ENCODE data around the gene BCL7C.
"Not testable (repeated sequence)": the region's sequence is repeated elsewhere in the genome, so short reads cannot be mapped to it uniquely, and the experiment has no call there.

BCL7C gene

DNA sequence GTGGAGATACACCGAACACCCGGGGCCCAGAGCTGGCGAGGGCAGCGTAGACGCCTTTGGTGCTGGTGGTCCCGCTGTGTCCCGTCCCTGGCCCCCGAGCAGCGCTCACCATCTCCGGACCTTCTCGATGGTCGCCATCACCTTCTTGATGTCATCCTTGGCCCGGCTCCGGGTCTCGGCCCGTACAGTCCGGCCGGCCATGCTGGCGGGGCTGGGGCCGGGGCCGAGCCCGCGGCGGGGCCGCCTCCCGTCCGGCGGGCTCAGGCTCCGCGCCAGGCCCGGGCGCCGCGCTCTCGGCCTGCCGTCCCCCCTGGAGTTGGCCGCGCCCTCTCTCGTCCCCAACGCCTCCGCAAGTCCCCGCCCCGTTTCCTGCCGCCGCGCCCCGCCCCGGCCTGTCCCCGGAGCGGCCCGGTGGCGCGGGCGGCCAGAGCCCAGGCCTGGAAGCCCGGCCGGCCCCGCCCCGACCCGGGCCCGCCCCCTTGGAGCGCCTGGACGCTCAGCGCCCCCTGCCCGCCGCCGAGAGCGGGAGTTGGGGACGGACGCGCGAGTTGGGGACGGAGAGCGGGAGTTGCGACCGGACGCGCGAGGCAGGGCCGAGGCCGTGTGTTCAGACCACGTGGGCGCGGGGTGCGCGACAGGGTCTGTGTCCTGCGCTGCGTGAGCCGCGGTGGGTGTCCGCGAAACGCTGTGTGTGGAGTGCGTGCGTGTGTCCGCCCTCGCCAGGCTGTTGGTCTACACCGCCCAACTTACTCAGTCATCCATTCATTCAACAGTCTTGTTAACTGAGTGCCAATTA lies at the start of gene BCL7C:
BCL7C (minus strand) TSS at position 334 of the 796 bp plus-strand sequence; CDS start at position 201, 133 bp downstream.
- peak; percentile 66 to 70 for DNase-seq

DNA sequence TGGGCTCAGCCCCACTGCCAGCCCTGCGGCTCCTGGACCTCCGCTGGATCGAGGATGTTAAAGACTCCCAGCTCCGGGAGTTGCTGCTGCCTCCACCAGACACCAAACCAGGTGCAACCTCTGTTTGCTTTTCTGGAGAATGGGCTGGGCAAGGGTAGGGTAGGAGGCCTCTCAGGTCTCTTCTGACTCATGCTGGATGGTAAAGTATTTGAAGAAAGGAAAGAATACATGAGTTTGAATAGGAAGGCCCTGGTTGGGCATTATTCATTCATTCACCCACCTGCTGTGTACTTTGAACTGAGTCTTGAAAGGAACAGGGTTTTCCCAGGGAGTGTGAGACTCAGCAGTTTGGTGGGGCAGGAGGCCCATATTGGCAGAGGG lies 48.5 kb upstream of the BCL7C start:
- DNase-seq: no peak

DNA sequence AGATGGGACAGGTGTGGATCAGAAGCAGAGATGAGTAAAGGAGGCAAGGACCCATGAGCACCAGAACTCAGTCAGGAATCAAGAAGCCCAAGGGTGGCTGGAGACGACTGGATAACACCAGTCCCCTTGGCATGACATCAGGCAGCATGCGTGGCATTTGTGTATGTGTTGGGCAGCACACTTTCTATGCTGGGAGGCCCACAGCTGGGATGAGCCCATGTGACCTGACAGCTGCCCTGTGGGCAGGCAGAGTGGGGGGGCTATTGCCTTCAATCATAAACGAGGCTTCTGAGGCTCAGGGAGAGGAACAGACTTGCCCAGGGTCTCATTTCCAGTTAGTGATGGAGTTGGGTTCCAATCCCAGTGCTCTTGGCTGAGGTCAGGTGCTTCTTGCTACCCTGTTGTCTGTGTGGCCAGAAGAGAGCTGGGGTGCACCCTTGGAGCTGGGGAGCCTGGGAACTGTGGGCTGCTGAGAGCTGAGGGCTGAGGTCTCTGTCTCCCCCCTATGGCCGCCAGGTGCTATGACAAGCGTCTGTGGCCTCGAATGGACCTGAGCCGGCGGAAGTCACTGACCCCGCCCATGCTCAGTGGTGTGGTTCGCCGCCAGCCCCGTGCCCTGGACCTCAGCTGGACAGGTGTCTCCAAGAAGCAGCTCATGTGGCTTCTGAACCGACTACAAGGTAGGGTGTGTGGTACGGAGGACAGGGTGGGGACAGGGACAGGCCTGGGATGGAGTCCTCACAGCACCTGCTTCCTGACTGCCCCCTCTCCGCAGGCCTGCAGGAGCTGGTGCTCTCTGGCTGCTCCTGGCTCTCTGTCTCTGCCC lies 47.9 kb upstream of the BCL7C start:
- peak; percentile 54 to 69 for DNase-seq

DNA sequence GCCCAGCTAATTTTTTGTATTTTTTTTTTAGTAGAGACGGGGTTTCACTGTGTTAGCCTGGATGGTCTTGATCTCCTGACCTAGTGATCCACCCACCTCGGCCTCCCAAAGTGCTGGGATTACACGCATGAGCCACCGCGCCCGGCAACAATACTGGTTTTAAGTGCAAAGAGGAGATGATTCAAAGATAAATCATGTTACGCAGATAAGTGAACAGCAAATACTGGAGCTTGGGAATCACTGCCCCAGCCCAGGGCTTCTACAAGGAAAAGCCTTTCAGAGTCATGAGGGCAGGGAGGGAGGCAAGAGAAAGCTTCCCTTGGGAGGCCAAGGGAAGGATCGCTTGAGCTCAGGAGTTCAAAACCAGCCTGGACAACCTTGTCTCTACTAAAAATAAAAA lies 45.7 kb upstream of the BCL7C start:
- not testable (repeated sequence) for DNase-seq

DNA sequence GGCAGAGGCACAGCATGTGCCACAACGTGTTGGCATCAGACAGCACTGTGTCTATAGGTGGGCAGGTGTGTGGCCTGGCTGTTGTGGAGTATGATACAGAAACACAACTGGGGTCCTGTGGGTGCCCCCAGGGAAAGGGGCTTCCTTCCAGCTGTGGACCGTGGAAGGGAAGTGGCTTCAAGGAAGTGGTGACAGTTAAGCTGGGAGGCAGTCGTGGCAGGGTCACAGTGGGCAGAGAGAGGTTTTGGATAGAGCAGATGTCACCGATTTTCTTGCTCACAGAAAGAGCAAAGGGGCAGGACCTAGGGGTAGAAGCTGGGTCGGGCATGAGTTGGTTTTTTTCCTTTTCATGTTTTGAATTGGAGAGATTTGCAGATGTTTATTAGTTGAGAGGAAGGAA lies 43.8 kb upstream of the BCL7C start:
- DNase-seq: no peak

DNA sequence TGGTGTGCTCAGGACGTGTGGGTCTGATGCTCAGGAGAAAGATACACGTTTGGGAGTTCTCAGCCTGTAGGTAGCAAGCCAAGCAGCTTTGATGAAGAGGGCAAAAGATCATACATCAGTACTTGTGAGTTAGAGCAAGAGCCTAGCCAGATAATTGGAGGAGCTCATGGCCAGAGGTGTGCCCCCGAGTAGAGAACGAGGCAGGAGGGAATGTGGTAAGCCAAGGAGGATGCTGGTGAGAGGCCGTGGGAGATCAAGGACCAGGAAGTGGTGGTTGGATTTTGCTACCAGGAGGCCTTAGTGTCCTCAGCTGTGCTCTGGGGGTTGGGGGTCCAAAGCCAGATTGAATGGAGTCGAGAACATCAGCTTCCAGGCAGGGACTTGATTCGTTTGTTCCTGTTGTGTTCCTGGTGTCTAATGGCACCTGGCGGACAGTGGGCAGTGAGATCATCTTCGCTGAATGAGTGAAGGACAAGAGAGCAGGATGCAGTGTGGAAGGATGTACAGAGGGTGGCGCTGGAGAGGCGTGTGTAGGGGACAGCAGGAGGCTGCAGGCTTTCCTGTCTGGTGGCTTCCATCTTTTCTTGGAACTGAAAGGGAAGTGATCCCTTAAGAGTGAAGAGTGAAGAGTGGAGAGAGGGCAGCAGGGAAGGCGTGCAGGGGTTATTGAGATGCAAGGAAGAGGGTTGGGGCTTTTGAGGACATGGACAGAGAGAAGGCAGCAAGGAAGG lies 41.1 kb upstream of the BCL7C start:
- peak; percentile 30 to 44 for DNase-seq

DNA sequence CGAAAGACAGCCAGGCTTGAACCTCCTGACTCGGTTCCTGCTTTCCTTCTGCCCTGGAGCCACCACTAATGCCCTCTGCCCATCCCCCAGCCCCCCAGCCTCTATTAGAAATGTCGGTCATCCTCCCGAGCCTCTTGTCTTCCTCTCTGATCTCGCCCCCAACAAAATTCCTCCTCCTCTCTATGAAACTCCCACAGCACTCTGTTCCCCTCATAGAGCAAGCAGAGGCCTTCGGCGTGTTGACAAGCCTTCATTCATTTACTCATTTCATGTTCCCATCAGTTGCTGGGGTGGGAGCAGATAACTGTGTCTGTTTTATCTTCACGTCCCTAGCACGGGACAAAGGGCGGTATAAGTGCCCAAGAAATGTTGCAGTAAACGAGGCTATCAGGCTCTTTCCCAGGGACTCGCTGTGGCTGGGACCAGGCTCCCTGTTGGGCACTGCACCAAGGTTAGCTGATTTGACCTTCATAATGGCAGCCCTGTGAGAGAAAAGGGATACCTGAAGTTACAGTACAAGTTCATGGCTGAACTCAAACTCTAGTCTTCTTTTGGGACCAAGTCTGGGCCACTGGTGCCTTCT lies 37.3 kb upstream of the BCL7C start:
- DNase-seq: no peak

DNA sequence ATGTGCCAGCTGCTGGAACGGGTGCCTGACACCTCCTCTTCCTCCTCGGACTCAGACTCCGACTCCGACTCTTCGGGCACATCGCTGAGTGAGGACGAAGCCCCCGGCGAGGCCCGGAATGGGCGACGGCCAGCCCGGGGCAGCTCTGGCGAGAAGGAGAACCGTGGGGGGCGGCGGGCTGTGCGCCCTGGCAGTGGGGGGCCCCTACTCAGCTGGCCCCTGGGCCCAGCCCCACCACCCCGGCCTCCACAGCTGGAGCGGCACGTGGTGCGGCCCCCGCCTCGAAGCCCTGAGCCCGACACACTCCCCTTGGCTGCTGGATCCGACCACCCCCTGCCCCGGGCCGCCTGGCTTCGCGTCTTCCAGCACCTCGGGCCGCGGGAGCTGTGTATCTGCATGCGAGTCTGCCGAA lies 36.3 kb upstream of the BCL7C start:
- DNase-seq: no peak

DNA sequence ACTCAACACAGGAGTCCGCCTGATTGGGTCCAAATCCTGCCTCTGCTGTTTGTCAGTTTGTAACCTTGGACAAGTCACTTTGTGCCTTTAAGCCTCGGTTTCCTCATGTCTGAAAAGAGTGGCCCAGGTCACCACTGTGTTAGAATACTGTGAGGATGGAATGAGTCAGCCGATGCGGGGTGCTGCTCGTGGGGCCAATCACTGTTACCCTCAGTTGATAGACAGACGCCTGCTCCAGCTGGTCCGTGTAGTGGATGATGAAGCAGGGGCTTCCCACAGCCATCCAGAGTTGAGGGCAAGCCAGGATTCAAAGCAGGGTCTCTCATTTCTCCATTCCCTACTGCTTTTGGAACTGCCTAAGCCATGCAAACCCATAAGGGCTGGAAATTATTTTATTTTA lies 35.3 kb upstream of the BCL7C start:
- DNase-seq: no peak

DNA sequence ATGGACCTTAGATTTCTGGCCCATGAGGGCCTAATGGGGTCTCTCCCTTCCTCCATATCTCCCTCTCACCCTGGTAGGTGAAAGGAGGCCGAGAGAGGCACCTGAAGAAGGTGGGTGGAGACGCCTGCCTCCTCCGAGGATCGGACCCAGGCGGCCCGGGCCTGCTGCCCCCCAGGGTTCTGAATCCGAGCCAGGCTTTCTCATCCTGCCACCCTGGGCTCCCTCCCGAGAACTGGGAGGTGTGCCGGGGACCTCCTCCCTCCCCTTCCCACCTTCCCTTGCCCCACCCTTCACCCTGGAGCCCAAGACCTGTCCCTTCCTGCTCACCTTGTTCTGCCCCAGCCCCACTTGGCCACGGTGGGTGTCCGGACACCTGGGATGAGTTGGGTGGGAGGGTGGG lies 34.5 kb upstream of the BCL7C start:
- DNase-seq: no peak

DNA sequence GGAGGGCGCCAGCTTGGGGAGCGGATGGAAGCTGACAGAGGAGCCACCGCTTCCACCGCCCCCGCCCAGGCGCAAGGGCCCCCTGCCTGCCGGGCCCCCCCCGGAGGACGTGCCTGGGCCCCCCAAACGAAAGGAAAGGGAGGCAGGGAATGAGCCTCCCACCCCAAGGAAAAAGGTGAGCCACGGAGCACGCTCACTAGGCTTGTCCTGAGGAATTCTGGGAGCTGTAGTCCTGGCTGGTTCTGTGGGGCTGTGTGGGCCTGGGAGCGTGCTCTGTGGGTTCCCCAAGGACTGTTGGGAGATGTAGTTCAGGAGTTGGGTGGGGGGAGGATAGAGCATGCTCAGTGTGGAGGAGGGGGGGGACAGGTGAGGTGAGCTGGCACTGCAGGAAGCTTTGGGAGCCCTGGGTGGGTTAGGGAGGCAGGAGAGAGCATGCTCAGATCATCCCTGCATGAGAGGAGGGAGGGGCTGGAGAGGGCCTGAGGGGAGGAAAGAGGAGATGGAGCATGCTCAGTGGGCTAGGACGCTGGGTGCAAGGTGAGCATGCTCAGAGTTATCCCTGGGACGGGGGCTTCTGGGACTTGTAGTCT lies 34.0 kb upstream of the BCL7C start:
- DNase-seq: peak in 1 of 2 experiments; percentile 19

DNA sequence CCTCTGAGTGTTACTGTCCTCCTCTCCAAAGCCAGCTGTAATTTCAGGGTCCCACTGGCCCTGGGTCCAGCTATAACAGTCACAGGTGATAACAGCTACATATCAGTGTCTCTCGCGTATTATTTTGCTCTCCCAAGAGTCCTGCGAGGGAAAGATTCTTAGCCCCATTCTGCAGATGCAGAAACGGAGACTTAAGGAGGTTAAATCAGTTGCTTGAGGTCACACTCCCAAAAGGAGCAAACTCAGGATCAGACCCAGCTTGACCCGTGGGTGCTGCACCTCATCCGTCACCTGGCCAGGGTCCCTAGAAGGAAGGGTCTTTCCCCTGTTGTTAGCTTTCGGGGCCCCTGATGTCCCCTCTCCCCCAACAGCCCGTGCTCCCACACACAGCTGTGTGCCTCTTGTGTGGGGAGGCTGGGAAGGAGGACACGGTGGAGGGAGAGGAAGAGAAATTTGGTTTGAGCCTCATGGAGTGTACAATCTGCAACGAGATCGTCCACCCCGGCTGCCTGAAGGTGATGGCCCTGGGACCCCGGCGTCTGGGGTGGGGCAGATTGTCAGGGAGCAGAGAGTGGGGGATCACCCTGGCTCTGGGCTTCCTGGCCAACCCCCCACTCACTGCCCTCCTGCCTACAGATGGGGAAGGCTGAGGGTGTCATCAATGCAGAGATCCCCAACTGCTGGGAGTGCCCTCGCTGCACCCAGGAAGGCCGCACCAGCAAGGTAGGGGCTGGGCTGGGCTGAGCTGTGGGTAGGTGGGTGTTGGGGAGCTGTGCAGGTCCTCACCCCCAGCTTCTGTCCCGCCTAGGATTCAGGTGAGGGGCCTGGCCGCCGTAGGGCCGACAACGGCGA lies 33.3 kb upstream of the BCL7C start:
- no peak for DNase-seq

DNA sequence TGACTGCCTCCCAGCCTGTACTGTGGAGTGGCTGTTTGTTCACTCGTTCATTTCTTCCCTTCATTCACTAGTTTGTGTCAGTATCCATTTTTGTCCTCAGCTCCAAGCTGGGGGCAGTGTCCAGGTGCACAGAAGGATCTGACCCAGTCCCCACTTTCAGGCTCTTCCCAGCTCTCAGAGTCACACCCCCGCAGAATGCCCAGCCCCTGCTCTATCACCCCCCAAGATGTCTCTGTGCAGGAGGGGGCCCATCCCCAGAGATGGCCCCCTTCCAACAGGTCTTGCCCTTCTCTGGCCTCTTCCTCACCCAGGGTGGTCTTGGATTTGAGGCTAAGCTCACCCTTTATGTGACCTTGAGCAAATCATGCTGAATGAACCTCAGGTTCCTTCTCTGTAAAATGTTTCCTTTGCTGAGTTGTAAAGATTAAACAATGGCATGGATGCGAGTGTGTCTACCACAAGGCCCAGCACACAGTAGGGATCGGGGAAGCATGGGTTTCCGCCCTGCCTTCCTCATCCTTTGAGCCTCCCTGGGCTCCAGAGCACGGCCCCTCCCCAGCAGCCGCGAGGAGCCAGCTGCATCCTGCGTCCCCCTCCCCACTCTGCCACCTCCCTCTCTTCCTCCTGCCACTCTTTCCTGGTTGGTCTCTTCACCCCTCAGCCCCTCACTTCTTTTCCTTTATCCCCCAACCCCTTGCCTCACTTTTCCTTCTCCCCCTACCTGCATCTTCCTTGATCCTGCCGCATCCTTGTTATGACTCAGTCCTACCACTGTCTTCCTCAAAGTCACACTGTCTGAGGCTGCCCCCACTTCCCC lies 32.3 kb upstream of the BCL7C start:
- DNase-seq: no peak

DNA sequence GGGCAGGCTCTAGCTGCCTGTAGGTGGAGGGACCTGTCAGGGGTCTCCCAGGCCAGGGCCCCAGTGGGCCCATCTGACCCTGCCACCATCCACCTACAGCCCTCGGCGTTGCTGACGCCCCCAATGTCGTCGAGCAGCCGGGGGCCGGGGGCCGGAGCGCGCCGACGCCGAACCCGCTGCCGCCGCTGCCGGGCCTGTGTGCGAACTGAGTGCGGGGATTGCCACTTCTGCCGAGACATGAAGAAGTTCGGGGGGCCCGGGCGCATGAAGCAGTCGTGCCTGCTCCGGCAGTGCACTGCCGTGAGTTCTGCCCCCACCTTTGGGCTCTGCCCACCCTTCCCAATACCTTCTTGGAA lies 31.7 kb upstream of the BCL7C start:
- DNase-seq: no peak

DNA sequence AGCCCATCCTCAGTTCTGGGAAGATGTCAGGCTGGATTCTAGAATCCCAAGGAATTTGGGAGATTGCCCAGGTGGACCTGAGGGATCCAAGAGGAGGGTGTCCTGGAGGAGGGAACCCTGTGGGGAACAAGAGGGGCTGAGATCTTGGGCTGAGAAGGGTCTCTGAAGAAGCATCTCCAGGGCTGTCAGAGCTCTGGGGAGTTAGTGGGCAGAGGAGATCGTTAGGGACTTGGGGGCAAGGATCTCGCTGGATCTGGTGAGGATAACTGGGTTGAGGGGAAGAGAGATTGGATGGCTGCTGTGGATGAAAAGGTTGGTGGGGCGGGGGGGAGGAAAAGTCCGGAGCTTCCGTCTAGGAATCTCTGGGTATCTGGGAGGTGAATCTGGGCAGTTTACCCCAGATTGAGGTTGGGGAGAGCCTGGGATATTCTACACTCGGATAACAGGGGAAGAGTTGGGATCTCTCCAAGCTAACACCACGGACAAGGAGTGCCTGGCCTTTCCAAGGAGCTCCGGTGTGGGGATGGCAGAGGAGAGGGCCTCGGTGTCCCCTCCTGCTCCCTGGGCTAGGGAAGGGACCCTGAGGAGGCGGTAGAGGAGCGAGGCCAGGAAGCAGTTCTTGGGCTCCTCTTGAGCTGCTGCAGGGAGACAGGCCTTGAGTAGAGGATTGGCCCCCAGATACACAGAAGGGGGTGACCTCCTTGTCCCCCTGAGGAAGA lies 31.2 kb upstream of the BCL7C start:
- no peak for DNase-seq

DNA sequence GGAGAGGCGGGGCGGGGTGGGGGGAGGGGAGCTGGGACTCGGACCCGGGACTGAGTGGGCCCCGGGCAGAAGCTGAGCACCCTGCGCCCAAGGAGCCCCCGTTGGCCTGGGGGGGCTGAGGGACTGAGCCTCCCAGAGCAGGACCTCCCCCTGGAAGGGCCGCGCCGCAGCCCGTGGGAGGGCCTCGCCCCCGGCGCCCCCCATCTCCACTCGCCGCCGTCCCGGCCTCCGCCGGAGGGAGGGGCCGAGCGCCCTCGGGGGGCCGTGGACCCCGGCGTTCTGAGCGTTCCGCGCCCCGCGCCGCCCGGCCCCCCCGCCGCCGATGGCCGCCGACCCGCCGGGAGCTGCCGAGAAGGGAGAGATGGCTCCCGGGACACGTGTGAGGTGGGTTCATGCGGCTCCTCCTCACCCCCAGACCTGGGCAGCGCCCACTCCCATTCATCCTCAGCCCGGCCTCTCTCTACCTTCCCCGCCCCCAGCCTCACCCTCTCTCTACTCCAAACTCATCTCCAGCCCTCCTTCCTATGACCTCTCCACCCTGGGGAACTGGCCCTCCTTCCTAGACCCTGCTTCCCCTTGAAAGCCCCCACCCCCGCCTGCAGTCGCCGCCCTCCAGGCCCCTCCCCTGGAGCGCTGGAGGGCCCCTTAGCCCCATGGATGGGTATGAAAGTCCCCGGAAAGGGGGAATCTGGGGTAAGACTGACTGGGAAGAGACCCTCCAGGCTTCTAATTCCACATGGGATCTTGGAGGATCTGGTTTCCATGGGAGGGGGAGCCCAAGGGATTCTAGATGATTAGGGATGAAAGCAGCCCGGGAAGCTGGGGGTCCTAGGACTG lies 30.4 kb upstream of the BCL7C start:
- no peak for DNase-seq

DNA sequence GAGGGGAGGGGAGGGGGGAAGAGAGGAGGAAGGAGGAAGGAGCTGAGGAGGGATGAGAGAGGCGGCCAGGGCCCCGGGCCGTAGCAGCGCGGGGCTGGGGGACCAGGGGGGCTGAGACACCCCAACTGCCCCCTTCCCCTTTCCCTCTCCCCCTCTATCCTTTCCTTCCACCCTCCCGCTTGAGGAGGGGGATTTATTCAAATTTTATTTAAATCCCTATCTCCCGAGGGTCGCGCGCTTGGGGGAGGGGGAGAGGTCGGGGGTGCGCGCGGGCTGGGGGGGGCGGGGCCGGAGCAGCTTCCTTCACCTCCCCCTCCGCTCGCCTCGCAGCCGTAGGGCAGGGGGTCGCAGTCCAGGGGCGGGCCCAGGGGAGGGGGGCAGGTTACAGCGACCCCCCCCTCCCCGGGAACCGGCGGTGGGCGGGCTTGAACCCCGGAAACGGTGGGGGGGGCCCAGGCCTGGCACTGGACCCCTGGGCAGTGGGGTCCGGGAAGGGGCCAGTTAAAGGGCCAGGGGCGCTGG lies 29.7 kb upstream of the BCL7C start, which contains the start of gene FBXL19:
FBXL19 (plus strand) TSS at position 19 of the 522 bp plus-strand sequence. CDS start 2,183 bp downstream, outside the sequence.
- no peak for DNase-seq

DNA sequence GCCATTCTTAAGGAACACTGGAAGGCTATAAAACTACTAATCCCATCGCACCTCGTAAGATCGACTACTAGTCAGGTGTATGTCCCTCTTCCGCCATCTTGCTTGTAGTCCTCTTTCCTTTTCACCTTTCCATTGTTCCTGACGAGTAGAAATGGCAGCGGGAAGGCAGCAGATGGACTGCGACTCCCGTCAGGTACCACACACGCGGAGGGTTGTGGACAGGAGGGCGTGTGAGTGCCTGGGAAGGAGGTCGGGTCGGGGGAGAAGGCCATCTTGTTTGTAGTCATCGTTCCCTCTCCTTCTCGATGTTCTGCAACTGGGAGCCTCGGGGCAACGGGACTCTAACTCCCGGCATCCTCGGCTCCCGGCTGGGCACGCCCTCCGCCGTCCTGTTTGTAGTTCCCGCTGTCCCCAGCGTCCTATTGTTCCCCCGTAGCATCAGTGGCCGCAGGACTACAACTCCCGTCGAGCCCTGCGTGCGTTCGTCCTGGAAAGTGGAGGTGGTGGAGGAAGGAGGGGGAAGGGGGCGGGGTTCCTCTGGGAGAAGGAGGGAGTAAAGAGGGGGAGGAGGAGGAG lies 29.2 kb upstream of the BCL7C start:
- DNase-seq: peak; percentile 98
